Fibroblast of lung (primary cell): Measurements from ENCODE around the gene CLSTN2. TPM values are rescaled to one million over a fixed set of nuclear protein-coding genes. Genes with fewer than 3 reads are reported as not detected.

Experiments used
- DNase-seq, 2 donors: peaks; one replicate each; pipeline versions ENCODE4 v3.0.0 to v3.0.0-alpha.2; 2010; ENCODE audit warnings: low read depth in 2 of 2
- H2AFZ ChIP-seq: 2 replicates; pipeline ENCODE4 v1.5.1; 2012; ENCODE audit warnings: low read length, control low read depth, inconsistent platforms
- H3K27ac ChIP-seq: 2 replicates; pipeline ENCODE4 v1.5.1; 2011; ENCODE audit warnings: low read length, control low read depth; ENCODE audit not compliant: insufficient read depth
- H3K27me3 ChIP-seq: 2 replicates; pipeline ENCODE4 v1.5.1; 2011; ENCODE audit warnings: mild to moderate bottlenecking, low read length; ENCODE audit not compliant: control insufficient read depth, insufficient read depth
- H3K36me3 ChIP-seq: 2 replicates; pipeline ENCODE4 v1.5.1; 2011; ENCODE audit warnings: low read length; ENCODE audit not compliant: control insufficient read depth, insufficient read depth
- H3K4me1 ChIP-seq: 2 replicates; pipeline ENCODE4 v1.5.1; 2011; ENCODE audit warnings: low read length; ENCODE audit not compliant: control insufficient read depth, insufficient read depth; ENCODE audit errors: extremely low read depth
- H3K4me2 ChIP-seq: 2 replicates; pipeline ENCODE4 v1.5.1; 2011; ENCODE audit warnings: low read length, control low read depth; ENCODE audit not compliant: insufficient read depth; ENCODE audit errors: extremely low read depth
- H3K4me3 ChIP-seq, 4 experiments: fragments of 200-600 bp in 1 of 4; sonication (generic) in 1 of 4; replicated peaks in 1 of 4; 2 replicates each; pipeline ENCODE4 v1.5.1; 2011 to 2016; ENCODE audit warnings: low read length in 4 of 4, low read depth in 3 of 4, mild to moderate bottlenecking in 3 of 4, control low read depth in 2 of 4, inconsistent platforms in 1 of 4, mixed read lengths in 1 of 4; ENCODE audit not compliant: insufficient read depth in 1 of 4; ENCODE audit errors: control extremely low read depth in 1 of 4
- H3K79me2 ChIP-seq: 2 replicates; pipeline ENCODE4 v1.5.1; 2012; ENCODE audit warnings: mild to moderate bottlenecking, low read length, inconsistent platforms; ENCODE audit not compliant: control insufficient read depth, insufficient read depth
- H3K9ac ChIP-seq: 2 replicates; pipeline ENCODE4 v1.5.1; 2011; ENCODE audit warnings: mild to moderate bottlenecking, low read length, control low read depth; ENCODE audit not compliant: insufficient read depth
- H3K9me3 ChIP-seq: 2 replicates; pipeline ENCODE4 v1.5.1; 2012; ENCODE audit warnings: low read depth, low read length; ENCODE audit not compliant: control insufficient read depth, insufficient read depth
- H4K20me1 ChIP-seq: 2 replicates; pipeline ENCODE4 v1.5.1; 2011; ENCODE audit warnings: low read length; ENCODE audit not compliant: control insufficient read depth, insufficient read depth; ENCODE audit errors: extremely low read depth
- CTCF ChIP-seq, 2 donors: IDR thresholded peaks in 1 of 2; conservative IDR thresholded peaks in 1 of 2; 1 replicate in 1 of 2; 2 replicates in 1 of 2; pipeline ENCODE4 v1.5.1; 2011 to 2012; ENCODE audit warnings: low read length in 2 of 2, control low read depth in 1 of 2, inconsistent platforms in 1 of 2, low read depth in 1 of 2, mild to moderate bottlenecking in 1 of 2
- EZH2 ChIP-seq: IDR thresholded peaks from 2 replicates; pipeline ENCODE4 v1.5.1; 2012; ENCODE audit warnings: low read length, control low read depth, mild to moderate bottlenecking; ENCODE audit errors: missing control alignments
- polyA plus RNA-seq, 2 donors: library from polyadenylated mRNA; depleted of rRNA in 1 of 2; stranded (reverse) in 1 of 2; unstranded in 1 of 2; fragments of >200 nt; gene quantifications; 2 replicates each; pipeline ENCODE4 v1.2.1, GENCODE V29; 2011 to 2012; ENCODE audit warnings: missing spikeins in 1 of 2
- total RNA-seq: library from RNA; depleted of rRNA; stranded (reverse); fragments of >200 nt; gene quantifications from 2 replicates; pipeline ENCODE4 v1.2.1, GENCODE V29; 2014

Gene CLSTN2
- total and polyA plus RNA-seq, 2 donors (not counting 1 experiment from before 2014, with no cell fraction given) = under 0.01 to 1.3 TPM

GRCh38 chr3:139948898-139949297, 13.9 kb downstream of the CLSTN2 start:
- Histone ChIP-seq H3K27me3 (no peaks in the 10 kb centered on the region), H2AFZ (no peak overlapping the region), H3K79me2 (no peaks in the 10 kb centered on the region), H3K27ac (no peak overlapping the region), H4K20me1 (no peaks in the 10 kb centered on the region), H3K4me2 (no peak overlapping the region), H3K4me3 (no peak overlapping the region), H3K4me1 (no peaks in the 10 kb centered on the region), H3K36me3 (no peaks in the 10 kb centered on the region), H3K9ac (no peak overlapping the region), H3K9me3 (no peaks in the 10 kb centered on the region)
- DNase-seq = no peak
- TF ChIP-seq EZH2 = no peak
- TF ChIP-seq CTCF (conservative IDR thresholded peaks at IDR 0.05 in 1 of 2, IDR thresholded peaks at IDR 0.05 in 1 of 2; ENCODE audit: low read depth in 1 of 2, low read length in 2 of 2) = no peak

GRCh38 chr3:139953131-139953910, 18.3 kb downstream of the CLSTN2 start:
- no peaks in the 10 kb centered on the region for H3K9me3 ChIP-seq
- no peak overlapping the region for H3K4me2 ChIP-seq
- H2AFZ ChIP-seq = no peak overlapping the region
- no peaks in the 10 kb centered on the region for H4K20me1 ChIP-seq
- H3K4me1 ChIP-seq = no peaks in the 10 kb centered on the region
- no peaks in the 10 kb centered on the region for H3K36me3 ChIP-seq
- no peak overlapping the region for H3K9ac ChIP-seq
- no peak for DNase-seq
- H3K27me3 ChIP-seq = no peaks in the 10 kb centered on the region
- no peak overlapping the region for H3K27ac ChIP-seq
- H3K4me3 ChIP-seq = no peak overlapping the region
- TF ChIP-seq CTCF (conservative IDR thresholded peaks at IDR 0.05 in 1 of 2, IDR thresholded peaks at IDR 0.05 in 1 of 2; ENCODE audit: low read depth in 1 of 2, low read length in 2 of 2) (no peak), EZH2 (no peak)
- no peaks in the 10 kb centered on the region for H3K79me2 ChIP-seq

GRCh38 chr3:139954146-139954860, 19.3 kb downstream of the CLSTN2 start:
- H2AFZ ChIP-seq = no peak overlapping the region
- H3K4me2 ChIP-seq = no peak overlapping the region
- no peaks in the 10 kb centered on the region for H3K9me3 ChIP-seq
- no peak for DNase-seq
- no peaks in the 10 kb centered on the region for H4K20me1 ChIP-seq
- no peak overlapping the region for H3K4me3 ChIP-seq
- TF ChIP-seq CTCF (conservative IDR thresholded peaks at IDR 0.05 in 1 of 2, IDR thresholded peaks at IDR 0.05 in 1 of 2; ENCODE audit: low read depth in 1 of 2, low read length in 2 of 2) (no peak), EZH2 (no peak)
- no peaks in the 10 kb centered on the region for H3K27me3 ChIP-seq
- H3K79me2 ChIP-seq = no peaks in the 10 kb centered on the region
- no peaks in the 10 kb centered on the region for H3K36me3 ChIP-seq
- H3K4me1 ChIP-seq = no peaks in the 10 kb centered on the region
- H3K27ac ChIP-seq = no peak overlapping the region
- H3K9ac ChIP-seq = no peak overlapping the region
